Neural progenitor cell (in vitro differentiated cells): ENCODE data around the gene ASPRV1.

Experiments
- EZH2 ChIP-seq: fragments of 200-600 bp; sonication (generic); IDR thresholded peaks from 2 replicates; pipeline ENCODE4 v1.6.1; 2017; ENCODE audit warnings: antibody characterized with exemption, mild to moderate bottlenecking, moderate library complexity
- TF ChIP-seq, protein P1 (sequence below): fragments of 200-600 bp; sonication (generic); IDR thresholded peaks from 2 replicates; pipeline ENCODE4 v1.5.1; 2017; ENCODE audit warnings: antibody characterized with exemption, mild to moderate bottlenecking

DNA sequence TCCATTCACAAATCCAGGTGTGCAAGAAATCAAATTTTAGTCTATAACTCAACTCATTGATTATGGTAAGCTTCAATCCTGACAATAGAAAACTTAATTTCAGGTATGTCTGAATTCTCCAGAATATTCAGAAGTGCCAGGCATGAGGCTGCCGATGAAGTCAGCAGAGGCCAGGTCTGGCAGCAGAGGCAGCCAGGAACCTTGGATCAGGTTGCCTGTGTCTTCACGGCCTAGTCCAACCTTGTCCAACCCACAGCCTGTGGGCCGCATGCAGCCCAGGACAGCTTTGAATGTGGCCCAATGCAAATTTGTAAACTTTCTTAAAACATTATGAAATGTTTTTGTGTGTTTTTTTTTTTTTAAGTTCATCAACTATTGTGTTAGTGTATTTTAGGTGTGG is 46.9 kb upstream of the ASPRV1 start:
- TF ChIP-seq, protein P1, sequence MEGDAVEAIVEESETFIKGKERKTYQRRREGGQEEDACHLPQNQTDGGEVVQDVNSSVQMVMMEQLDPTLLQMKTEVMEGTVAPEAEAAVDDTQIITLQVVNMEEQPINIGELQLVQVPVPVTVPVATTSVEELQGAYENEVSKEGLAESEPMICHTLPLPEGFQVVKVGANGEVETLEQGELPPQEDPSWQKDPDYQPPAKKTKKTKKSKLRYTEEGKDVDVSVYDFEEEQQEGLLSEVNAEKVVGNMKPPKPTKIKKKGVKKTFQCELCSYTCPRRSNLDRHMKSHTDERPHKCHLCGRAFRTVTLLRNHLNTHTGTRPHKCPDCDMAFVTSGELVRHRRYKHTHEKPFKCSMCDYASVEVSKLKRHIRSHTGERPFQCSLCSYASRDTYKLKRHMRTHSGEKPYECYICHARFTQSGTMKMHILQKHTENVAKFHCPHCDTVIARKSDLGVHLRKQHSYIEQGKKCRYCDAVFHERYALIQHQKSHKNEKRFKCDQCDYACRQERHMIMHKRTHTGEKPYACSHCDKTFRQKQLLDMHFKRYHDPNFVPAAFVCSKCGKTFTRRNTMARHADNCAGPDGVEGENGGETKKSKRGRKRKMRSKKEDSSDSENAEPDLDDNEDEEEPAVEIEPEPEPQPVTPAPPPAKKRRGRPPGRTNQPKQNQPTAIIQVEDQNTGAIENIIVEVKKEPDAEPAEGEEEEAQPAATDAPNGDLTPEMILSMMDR = no peak
- no peak for TF ChIP-seq EZH2
